Measurements from ENCODE around the gene LIPN.
"Not testable (repeated sequence)": the region's sequence is repeated elsewhere in the genome, so short reads cannot be mapped to it uniquely, and the experiment has no call there.

Gene LIPN, protein sequence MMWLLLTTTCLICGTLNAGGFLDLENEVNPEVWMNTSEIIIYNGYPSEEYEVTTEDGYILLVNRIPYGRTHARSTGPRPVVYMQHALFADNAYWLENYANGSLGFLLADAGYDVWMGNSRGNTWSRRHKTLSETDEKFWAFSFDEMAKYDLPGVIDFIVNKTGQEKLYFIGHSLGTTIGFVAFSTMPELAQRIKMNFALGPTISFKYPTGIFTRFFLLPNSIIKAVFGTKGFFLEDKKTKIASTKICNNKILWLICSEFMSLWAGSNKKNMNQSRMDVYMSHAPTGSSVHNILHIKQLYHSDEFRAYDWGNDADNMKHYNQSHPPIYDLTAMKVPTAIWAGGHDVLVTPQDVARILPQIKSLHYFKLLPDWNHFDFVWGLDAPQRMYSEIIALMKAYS

DNA sequence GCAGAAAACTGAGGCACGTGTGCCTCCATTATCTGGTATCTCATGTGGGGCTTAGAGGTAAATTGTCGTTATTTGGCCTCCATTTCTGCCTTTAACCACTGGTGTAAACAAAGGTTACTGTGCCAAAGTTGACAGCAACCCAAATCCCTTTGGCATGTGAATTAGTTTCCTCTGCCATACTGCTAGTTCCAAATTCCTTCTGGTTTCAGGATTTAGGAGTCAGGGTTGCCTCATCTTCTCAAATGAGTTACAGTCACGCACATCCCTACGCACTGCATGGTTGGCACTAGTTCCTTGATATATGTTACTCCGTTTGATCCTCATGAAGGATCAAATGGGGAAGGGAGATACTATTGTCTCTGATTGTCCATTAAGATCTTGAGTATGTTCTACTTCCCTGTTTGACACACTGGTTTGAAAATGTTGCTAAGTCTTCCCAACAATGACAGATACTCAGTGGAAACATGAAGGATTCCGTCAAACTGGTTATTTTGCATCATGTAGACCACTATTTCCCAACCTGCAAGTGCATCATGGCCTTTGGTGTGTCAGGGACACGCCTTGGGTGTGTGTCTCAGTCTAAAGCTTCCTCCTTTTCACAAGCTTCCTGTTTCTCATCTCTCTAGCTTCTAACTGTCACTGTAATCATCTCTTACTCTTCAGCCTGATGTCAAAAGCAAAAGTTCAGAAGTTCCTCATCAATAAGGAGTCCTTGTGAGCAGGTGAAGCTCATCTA lies at the start of gene LIPN:
LIPN (plus strand) TSS at position 655 of the 736 bp plus-strand sequence. CDS start 1,386 bp downstream, outside the sequence.
- DNase-seq (ENCODE audit: low read depth) = no peak

DNA sequence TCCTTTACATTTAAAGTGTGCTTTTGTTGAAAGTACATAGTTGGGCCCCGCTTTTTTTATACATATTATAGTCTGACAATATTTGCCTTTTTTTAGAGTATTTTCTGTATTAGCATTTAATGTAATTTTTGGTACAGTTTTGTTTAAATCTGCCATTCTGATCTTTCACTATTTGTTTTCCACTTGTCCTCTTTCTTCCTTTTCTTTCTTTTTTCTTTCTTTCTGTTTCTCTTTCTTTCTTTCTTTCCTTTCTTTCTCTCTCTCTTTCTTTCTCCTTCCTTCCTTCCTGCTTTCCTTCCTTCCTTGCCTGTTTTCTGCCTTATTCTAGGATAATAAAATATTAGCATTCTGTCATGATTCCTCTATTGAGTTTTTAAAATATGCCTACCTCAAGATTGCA lies 44.3 kb upstream of the LIPN start:
- DNase-seq (ENCODE audit: low read depth) = no peak

DNA sequence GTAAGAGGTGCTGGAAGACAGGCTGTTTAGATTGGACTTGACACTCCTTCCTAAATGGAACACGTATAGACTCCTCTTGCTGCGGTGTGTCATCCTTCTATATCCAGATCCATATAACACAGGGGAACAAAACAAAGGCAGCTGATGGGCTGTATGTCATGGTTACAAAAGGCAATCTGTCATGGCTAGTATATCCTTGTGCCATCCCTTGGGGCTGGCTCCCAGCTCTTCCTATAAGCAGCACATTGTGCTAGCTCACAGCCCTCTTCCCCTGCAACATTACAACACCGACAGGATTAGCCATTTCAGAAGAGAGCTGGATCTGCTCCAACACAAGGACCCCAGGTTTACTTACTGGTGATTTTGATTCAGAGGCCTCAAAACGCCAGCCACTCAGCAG lies 38.4 kb upstream of the LIPN start:
- DNase-seq (ENCODE audit: low read depth) = no peak

DNA sequence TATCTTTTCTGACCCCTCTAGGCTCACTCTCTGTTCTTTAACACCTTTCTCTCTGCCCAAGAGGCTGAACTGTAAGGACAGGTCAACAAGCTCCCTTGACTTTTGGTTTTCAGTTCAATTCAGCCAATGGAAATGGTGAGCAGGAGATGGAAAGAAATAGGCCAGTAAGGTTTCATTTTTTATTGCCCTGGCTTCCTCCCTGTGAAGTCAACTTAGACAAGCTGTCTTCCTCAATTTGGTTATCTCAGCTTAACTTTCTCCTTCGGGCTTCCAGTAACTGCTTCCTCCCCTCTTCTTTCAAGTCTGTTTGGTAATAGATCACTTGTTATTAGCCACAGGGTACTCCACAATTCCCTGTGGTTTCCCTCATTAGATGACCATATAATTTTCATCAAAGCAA lies 34.0 kb upstream of the LIPN start:
- no peak for DNase-seq (ENCODE audit: low read depth)

DNA sequence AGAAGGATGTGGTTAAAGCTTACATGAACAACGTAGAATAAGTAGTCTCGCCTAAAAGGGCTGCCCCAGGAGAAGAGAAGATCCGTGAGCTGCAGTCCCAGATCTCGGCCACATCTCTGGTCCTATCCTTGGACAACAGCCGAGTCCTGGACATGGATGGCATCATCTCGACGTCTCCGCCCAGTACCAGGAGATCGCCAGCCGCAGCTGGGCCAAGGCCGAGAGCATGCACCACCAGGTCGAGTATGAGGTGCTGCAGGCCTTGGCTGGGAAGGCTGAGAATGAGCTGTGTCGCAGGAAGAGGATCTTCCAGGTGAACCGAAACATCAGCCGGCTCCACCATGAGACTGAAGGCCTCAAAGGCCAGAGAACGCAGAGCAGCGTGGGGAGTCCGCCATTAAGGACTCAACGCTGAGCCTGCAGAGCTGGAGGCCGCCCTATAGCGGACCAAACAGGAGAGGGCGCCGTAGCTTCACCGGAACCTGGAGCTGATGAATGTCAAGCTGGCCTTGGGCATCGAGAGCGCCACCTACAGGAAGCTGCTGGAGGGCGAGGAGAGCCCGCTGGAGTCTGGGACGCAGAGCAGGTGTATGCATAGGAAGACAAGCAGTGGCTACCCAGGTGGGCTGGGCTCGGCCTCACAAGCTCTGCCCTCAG lies 31.6 kb upstream of the LIPN start:
- no peak for DNase-seq (ENCODE audit: low read depth)

DNA sequence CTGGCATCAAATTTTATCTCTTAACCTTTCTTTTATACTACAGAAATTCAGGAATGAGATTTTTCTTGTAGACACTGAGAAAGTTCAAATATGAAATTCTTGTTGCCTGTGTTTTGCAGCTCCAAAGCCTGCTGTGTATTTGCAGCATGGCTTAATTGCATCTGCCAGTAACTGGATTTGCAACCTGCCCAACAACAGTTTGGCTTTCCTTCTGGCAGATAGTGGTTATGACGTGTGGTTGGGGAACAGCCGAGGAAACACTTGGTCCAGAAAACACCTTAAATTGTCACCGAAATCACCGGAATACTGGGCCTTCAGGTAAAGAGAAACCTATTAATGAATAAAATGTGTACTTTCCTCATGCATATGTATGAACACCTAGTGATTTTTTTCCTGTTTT lies 29.0 kb upstream of the LIPN start:
- no peak for DNase-seq (ENCODE audit: low read depth)

DNA sequence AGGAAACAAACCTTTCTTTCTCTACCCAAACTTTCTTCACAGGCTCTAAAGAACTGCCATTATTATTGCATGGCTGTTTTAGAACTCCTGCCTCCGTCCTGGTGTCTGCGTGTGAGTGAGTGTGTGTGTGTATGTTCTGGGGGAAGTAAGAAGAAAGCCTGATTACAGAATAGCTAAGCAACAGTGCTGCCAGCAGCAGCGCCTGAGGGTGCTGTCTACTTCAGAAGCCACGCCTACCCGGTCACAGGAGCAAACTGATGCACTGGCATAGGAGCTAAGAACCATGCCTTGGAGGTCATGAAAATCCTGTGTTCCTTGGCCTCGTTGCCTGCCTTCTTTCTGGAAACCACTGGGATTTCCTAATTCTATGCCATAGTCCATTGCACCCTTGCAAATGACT lies 28.5 kb upstream of the LIPN start:
- DNase-seq (ENCODE audit: low read depth) = no peak

DNA sequence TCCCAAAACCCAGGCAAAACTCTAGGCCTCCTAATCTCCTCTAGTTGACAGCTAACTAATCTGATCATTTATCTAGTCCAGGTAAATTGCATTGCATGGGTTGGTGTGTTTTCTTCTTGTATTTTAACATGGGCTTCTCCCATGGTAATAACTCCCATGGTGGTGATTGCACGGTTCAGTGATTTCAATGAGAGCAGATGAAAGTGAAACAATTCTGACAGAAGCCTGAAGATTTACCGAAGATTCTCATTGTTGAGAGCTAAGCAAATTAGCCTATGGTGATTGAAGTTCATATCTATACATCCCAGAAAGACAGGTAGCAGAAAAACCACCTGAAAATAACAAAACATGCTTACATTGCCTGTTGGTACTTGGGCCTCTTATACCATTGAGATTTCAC lies 26.6 kb upstream of the LIPN start:
- no peak for DNase-seq (ENCODE audit: low read depth)

DNA sequence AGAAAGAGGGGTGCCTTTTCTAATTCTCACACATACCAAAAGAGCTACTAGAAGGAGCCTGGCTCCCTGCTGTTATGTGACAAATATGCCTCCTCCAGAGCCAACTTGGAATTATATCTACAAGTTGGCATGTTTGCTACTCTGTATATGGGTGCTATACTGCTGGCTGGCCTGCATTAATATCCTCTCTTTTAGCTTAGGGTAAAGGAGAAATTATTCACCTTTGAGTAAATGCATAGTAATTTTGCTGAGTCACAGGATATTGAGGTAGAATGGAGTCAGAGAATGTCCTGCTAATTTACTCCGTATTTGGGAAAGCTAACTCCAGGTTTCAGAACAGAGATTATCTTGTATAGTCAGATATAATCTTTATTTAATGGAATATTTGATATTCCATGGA lies 24.2 kb upstream of the LIPN start:
- DNase-seq (ENCODE audit: low read depth) = no peak

DNA sequence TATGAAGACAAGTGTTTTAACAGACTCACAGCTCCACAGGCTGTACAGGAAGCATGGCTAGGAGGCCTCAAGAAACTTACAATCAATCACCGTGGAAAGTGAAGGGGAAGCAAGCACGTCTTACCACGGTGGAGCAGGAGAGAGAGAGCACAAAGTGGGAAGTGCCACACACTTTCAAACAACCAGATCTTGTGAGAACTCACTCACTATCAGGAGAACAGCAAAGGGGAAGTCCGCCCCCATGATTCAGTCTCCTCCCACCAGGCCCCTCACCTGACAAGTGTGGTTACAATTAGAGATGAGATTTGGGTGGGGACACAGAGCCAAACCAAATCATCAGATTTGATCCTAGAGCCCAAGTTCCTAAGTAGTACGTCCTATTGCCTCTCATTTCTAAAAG lies 17.9 kb upstream of the LIPN start:
- DNase-seq (ENCODE audit: low read depth) = not testable (repeated sequence)

DNA sequence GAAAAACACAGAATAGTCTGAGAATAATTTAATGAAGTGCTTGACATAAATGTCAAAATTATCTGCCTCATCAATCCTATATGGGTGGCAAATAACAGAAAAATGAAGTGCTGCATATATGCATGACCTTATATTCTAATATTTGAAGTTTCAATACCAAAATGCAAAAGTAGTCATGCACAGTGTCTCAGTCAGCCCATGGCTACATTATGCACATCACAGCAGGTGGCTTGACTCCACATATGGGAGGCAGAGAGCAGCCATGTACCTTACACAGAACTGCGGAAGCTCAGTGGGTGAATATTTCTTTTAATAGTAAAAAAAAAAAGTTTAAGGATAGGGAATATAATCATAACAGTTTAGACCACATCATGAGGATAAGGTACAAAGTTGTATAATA lies 17.4 kb upstream of the LIPN start:
- DNase-seq (ENCODE audit: low read depth) = no peak

DNA sequence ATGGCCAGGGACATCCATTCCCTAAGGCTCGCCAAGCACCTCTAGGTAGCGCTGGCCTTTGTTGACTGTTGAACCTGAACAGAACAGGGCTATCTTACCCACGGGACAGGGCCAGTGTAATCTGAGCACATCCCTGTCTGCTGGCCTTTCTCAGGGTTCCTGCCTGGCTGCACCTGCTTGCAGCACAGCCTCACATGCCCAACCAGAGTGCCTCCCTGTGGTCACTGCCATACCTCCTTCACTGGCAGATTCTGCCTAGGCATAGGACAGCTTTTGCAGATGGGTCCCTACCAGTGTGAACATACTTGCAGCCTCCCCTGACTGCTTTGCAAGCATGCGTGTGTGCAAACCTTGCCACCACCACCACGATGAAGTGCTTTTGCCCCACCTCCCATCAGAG lies 15.8 kb upstream of the LIPN start:
- no peak for DNase-seq (ENCODE audit: low read depth)

DNA sequence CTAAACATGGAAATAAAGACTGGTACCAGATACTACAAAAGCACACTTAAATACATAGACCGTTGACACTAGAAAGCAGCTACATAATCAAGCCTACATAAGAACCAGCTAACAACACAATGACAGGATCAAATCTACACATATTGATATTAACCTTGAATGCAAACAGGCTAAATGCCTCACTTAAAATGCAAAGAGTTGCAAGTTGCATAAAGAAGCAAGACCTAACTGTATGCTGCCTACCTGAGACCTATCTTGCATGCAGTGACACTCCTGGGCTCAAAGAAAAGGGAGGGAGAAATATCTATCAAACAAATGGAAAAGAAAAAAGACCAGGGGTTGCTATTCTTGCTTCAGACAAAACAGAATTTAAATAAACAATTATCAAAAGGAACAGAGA lies 14.2 kb upstream of the LIPN start:
- no peak for DNase-seq (ENCODE audit: low read depth)

DNA sequence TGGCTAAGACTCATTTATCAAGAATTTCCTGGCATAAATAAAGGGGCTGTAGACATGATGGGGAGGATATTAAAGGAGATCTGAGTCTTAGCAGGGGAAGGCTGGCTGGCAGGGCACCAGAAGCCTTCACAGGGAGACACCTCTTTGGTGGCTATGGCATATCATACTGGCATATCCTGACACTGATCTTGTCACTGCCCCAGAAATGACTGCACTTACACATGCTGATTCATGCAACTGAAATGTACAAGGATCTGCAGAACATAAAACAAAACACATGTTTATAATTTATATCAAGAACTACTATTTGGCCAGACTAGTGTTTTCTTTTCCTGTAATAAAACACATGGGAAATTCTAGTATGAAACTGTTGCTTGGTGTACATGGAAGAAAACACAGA lies 5.5 kb upstream of the LIPN start:
- DNase-seq (ENCODE audit: low read depth) = no peak

DNA sequence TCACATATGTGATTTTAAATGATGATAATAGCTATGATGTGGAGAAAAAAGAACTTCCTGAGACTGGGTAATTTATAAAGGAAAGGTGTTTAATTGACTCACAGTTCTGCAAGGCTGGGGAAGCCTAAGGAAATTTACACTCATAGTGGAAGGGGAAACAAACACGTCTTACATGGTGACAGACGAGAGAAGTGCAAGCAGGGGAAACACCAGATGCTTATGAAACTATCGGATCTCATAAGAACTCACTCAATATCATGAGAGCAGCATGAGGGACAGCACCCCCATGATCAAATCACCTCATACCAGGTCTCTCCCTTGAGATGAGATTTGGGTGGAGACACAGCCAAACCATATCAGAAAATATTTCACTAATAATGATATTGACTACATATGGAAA lies 4.1 kb upstream of the LIPN start:
- DNase-seq (ENCODE audit: low read depth) = no peak

DNA sequence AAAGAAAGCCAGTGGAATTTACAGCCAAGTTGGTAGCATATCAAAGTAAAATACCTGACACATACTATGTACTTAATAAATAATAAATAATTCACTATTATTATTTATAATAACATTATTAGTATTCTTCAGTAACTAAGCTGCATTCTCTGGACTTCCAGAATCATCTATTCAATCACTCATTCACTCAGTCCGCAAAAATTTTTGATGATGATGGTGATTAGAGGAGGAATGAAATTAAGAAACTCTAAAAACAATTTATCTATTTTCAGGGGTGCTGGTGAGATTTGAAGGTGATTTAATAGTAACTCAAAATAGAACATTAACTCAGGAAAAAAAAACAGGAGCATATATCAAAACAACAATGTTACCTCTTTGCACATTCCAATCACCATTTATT lies 3.2 kb upstream of the LIPN start:
- DNase-seq (ENCODE audit: low read depth) = no peak

DNA sequence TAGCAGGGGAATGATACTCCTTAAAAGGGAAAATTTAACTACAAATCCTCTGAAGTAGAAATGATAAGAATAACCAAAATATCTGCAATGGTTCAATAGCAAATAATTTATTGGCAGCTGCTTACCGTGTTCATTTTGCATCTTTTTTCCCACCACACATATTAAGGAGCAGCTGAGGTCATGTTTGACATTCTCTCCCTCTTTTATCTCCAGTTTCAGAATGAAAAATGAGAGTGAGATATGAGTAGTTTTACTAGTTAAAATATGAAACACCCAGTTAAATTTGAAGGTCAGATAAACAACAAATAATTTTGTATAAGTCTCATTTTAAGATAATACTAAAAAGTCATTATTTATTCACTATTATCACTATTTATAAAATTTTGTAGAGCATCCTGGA lies 3.1 kb downstream of the LIPN start:
- DNase-seq (ENCODE audit: low read depth) = no peak

DNA sequence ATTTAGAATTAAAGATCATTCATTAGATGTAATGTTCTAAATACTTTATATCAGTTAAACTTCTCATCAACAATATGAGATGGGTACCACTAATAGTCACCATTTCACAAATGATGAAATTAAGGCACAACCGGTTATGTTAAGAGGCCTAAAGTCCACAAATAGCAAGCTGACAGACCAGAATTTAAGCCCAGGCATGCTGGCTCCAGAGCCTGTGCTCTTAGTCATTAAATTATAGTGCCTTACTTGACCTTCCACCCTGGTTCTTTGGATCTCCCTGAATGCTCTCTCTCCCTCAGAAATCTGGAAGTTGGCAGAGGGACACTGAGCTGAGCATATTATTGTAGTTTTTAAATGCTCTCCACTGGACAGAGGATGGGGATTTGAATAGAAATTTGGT lies 3.6 kb downstream of the LIPN start:
- DNase-seq (ENCODE audit: low read depth) = no peak

DNA sequence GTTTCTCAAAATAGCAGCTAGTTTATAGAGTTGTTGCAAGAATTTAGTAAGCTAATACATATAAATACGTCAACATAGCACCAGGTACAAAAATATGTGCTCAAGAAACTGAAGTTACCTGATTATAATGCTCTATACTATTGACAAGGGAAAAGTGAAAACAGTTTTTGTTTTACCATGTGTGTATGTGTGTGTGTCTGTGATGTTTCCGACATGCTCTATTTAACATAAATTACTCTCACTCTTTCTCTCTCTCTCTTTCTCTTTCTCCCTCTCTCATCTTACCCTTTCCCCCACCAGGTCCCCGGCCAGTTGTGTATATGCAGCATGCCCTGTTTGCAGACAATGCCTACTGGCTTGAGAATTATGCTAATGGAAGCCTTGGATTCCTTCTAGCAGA lies 4.3 kb downstream of the LIPN start:
- no peak for DNase-seq (ENCODE audit: low read depth)

DNA sequence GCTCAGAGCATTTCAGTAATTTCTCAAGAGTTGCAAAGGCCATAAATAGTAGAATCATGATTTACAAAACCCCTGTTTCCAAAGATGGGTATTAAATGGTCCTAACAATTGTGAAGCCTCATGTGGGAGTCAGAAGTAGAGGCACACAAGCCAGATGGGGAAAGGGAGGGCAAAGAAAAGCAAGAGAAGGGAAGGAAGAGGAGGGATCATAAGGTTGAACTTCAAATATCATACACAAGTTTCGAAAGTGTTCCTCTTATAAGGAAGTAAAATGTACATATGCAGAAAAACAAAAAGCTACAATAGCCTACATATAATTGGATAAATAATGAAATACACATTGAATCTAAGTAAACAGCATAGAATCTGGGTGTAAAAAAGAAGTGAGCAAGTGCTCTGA lies 6.0 kb downstream of the LIPN start:
- no peak for DNase-seq (ENCODE audit: low read depth)

DNA sequence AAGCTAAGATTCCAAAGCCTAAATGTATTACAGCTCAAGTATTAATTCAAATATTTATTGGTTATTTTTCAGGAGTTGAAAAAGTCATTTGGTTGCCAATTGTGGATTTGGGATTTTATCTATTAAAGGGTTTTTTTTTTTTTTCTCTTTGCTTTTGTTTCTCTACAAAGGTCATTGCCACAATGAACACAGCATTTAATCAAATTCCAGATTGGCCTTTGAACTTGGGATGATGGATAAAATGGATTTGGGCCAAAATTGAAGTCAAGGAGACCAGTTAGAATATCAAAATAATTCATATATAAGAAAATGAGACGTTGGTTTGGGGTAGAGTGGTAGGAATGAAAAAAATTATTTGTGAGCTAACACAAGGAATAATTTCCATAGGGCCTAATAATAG lies 9.6 kb downstream of the LIPN start:
- no peak for DNase-seq (ENCODE audit: low read depth)

DNA sequence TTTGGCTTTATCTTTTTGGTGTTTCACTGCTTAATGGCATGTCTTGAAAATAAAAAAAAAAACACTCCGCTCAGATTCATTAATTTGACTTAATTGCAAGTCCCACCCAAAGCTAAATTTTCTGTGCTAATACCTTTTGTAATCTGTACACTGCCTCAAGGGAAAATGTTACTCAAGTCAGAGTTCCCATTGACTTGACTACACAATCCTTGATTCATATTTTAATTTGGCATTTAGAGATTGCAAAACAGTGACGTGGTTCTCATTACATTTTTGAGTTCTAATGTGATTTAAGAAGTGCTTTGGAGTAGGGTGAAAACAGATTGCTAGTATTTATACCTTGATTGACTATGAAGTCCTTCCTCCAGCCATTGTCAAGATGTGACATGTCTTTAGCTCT lies 21.4 kb downstream of the LIPN start:
- no peak for DNase-seq (ENCODE audit: low read depth)

DNA sequence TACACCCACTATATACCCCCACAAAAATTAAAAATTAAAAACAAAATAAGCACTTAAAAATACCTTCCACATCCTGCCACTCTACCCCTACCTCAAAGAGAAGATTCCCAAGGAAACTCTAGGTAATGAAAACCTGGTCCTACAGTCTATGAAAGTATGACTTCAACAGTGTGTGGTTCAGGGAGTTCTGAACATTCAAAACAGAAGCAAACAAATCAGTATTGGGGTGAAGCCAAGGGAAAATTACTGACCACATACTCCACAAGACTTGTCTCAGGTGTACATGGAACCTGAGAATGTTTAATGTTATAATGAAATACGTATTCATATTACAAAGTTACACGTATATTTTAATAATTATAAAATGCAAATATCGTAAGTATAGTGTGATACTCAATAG lies 22.4 kb downstream of the LIPN start:
- no peak for DNase-seq (ENCODE audit: low read depth)
